UCSD-AML1 (cell line): ENCODE results near the gene BMERB1.
"Not testable (repeated sequence)": the region's sequence is repeated elsewhere in the genome, so short reads cannot be mapped to it uniquely, and the experiment has no call there.

Experiments
- DNase-seq: peaks from one replicate; lab custom pipeline; 2025; ENCODE audit not compliant: unreplicated experiment; lab: John Stamatoyannopoulos, UW

Gene BMERB1

DNA sequence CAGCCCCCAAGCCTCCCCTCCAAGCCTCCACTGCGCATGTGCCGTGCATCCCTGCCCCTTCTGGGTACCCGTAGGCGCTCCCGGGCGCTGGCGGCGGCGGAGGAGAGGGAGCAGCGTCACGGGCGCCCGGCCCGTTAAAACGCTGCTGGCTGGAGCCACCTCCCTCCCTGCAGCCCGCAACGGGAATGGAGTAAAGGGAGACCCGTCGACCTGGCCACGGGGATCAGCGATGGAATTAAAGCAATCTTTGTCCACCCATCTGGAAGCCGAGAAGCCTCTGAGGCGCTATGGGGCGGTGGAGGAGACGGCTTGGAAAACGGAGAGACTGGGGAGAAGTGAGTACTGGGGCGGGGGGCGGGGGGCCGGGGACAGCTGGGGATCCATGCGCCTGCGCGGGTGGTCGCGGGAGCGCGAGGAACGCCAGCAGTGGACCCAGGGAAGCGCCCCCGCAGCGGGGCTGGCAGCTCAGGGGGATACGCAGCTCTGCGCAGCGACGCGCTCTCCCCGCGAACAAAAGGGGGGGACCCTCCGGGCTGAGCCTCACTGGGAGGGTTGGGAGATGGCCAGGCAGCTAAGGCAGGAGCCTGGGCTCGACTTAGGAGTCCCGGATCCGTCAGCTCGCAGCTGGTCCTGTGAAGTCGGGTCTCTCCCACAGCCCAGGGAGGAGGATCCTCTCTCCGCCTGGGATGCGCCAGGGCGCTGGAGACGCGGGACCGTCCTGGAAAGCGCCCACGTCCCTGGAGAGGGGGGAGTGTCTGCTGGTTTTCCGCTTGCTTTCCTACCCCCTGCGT lies at the start of gene BMERB1:
Gene BMERB1, plus strand, starts transcription at position 164 of the 791 bp plus-strand sequence. Its CDS starts 66 bp downstream, at position 230.
- no peak for DNase-seq

DNA sequence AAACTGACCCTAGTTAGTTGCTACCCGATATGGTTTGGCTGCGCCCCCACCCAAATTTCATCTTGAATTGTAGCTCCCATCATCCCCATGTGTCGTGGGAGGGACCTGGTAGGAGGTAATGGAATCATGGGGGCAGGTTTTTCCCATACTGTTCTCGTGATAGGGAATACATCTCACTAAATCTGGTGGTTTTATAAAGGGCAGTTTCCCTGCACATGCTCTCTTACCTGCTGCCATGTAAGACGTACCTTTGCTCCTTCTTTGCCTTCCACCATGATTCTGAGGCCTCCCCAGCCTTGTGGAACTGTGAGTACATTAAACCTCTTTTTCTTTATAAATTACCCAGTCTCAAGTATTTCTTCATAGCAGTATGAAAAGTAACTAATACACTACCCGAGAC lies 46.3 kb upstream of the BMERB1 start:
- DNase-seq: not testable (repeated sequence)

- DNase-seq: not testable (repeated sequence)
Observed at GRCh38 chr16:15389916-15390315, 44.5 kb upstream of the BMERB1 start.

- not testable (repeated sequence) for DNase-seq
Observed at GRCh38 chr16:15393025-15393424, 41.4 kb upstream of the BMERB1 start.

DNA sequence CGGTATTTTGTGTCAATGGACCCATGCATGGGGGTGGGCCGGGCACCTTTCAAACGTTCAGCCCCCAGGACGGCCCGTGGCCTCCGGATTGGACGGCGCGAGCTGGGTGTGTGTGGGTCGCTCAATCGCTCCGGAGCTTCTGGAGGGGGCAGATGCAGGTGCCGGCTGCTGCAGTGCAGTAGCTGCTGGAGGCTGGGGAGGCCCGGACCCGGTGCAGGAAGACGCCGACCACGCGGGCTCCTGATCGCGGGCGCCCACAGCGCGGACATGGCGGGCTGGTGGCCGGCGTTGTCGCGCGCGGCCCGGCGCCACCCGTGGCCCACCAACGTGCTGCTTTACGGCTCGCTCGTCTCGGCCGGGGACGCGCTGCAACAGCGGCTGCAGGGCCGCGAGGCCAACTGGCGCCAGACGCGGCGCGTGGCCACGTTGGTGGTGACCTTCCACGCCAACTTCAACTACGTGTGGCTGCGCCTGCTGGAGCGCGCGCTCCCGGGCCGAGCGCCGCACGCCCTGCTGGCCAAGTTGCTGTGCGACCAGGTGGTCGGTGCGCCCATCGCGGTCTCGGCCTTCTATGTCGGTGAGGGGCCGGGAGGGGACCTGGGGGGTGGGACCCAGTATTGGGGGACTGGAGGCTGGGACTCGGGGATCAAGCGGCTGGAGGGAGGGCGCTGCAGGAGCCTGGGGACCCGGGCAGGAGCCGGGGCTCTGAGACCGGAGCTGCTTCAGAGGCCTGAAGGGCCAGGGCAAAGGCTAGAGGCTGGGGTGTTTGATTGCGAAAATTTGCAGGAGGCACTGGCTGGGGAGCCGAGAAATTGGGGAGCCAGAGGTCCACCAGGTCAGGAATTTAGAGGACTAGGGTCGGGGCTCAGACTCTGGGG lies 38.5 kb upstream of the BMERB1 start, which contains the start of gene MPV17L:
Gene MPV17L, plus strand, starts transcription at position 124 of the 878 bp plus-strand sequence. Its CDS starts 144 bp downstream, at position 268.
- DNase-seq: not testable (repeated sequence)

DNA sequence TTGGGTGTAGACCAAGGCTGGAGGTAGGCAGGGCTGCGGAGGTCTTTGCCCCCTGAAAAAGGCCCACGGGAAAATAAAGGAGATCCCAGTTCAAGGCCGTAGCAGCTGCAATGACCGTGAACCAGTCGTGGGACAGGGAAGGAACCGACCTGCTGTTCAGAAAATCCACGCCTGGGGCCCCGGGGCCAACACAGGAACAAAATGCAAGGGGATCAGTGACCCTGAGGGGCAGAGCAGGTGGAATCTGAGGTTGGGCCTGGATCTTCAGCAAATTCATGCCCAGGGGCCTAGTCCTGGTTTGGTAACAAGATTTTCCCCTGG lies 37.9 kb upstream of the BMERB1 start:
- not testable (repeated sequence) for DNase-seq

DNA sequence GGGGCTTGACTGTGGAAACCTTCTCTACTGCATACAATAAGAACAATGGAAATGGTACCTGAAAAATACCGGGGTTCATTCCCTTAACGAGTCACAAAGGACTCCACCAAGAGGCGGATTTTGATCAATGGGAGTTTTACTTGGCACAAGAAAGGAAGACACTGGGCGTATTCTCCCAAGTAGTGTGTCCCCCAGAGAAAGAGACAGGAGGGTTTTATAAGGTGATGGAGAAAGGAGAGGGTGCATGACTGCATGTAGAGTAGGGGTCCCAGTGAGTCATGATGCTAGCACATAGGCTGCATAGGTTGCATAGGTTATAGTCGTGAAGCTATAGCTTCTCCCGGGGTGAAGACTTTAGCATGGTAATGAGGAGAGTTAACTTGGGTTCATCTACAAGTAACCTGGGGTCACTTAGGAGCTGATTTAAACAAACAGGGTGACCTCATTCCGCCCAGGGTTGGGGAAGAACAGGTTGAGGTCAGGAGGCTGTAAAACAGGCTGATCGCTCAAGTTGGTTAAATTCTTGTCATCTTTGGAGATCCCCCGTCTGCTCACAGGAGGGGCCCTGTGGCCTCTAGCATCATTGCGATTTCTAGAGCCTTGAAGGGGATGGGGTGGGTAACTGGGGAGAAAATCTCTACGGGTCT lies 37.3 kb upstream of the BMERB1 start:
- DNase-seq: no peak

GRCh38 chr16:15398618-15399316 lies 35.6 kb upstream of the BMERB1 start:
- DNase-seq: no peak

GRCh38 chr16:15399317-15399716 lies 35.1 kb upstream of the BMERB1 start:
- DNase-seq: no peak

DNA sequence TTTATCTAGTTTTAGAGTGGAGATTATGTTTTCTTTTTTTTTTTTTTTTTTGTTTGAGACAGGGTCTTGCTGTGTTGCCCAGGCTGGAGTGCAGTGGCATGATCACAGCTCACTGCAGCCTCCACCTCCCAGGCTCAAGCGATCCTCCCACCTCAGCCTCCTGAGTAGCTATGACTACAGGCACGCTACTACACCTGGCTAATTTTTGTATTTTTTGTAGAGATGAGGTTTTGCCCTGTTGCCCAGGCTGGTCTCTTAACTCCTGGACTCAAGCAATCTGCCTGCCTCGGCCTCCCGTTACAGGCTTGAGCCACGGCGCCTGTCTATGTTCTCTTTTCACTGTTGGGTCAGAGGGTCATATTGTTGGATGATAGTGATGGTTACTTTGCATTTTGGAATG lies 34.1 kb upstream of the BMERB1 start:
- not testable (repeated sequence) for DNase-seq

DNA sequence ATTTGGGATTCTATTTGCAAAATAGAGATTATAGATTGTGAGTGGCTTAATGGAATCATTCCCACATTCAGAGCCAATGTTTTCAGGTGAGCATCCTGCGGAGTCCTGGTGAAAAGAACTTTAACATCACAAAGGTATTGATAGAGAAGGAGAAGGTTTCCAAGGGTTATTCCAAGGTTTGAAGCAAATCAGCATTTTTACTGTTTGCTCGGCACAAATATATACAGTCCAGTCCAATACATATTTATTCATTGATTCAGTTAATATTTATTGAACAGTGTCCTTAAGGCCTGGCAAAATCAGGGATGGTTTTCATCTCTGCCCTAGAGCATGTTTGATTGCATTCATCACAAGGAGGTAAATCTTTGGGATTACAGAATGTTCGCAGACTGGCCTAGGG lies 32.4 kb upstream of the BMERB1 start:
- DNase-seq: no peak

DNA sequence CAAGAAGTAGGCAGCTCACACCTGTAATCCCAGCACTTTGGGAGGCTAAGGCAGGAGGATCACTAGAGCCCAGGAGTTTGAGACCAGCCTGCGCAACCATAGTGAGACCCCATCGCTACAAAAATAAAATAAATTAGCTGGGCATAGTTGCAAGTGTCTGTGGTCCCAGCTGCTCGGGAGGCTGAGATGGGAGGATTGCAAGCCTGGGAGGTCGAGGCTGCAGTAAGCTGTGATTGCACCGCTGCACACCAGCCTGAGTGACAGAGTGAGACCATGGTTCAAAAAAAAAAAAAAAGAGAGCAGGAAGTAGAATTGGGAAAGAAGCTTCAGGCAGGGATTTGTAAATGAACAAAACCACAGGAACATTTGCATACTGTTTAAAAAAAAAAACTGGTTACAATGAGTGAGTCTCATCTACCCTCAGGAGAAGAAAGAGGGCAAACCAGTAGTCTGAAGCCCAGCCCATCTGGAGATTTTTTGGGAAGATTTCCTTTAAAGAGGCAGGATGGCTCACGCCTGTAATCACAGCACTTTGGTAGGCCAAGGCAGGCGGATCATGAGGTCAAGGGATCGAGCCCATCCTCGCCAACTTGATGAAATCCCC lies 30.9 kb upstream of the BMERB1 start:
- no peak for DNase-seq

DNA sequence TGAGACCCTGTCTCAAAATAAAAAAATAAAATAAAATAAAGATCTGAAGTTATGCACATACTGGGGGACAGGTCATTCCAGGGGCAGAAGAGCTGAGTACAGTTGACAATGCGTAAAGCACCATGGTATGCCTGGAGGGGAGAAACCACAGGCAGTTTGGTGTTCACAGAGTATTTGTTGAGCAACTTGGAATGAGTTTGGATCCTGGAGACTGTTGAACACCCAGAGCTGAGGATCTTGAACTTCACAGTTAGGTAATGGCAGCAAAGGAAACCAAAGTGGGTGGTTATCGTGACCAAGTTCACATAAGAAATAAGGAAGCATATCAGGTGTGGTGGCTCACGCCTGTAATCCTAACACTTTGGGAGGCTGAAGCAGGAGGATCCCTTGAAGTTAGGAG lies 30.3 kb upstream of the BMERB1 start:
- DNase-seq: not testable (repeated sequence)

- DNase-seq: no peak
Observed at GRCh38 chr16:15404792-15405191, 29.6 kb upstream of the BMERB1 start.

- not testable (repeated sequence) for DNase-seq
Observed at GRCh38 chr16:15407756-15408155, 26.6 kb upstream of the BMERB1 start.

GRCh38 chr16:15409476-15409875 lies 24.9 kb upstream of the BMERB1 start:
- DNase-seq: not testable (repeated sequence)

- no peak for DNase-seq
Observed at GRCh38 chr16:15415511-15415985, 18.8 kb upstream of the BMERB1 start.

DNA sequence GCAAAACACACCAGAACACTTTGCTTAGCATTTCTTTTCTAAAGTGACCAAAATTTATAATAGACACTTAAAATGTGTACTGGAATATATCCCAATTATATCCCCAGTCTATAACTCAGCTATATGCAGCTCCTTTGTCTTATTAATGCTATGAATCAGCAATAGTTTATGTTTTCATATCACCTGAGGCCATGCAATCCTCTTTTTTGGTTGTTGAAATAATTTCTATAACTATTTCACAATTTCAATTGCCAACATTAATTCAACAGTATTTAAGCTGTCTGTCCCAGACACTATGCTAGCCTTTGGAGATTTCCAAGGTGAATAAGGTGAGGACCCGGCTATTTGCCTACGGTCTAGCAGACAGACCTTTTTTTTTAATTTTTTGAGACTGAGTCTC lies 17.2 kb upstream of the BMERB1 start:
- DNase-seq: no peak

DNA sequence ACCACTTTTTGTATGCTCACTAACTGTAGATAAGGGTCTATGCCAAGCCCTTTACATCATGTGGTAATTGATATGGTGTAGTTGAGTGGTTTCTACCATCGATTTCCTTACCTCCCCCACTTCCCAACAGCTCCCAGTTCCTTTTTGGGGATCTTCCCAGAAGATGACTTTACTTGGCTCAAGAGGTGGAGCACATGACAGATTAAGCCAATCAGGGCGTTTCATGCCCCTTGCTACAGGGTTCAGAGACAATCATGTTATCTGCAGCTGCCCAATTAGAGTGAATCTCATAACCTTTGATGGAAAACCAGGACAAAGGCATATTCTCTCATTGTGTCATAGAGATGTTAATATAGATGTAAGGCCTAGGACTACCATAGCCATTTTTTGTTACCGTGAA lies 16.2 kb upstream of the BMERB1 start:
- no peak for DNase-seq

GRCh38 chr16:15421696-15422095 lies 12.7 kb upstream of the BMERB1 start:
- not testable (repeated sequence) for DNase-seq
